C4-2B (cell line): ENCODE data around the gene CYB561D2.

ENCODE experiments used
- CTCF ChIP-seq: fragments of 450-650 bp; conservative IDR thresholded peaks from 2 replicates; pipeline ENCODE4 v1.5.1; 2017; ENCODE audit warnings: mild to moderate bottlenecking
- ZFX ChIP-seq: fragments of 450-650 bp; IDR thresholded peaks from 2 replicates; pipeline ENCODE4 v1.6.1; 2017

GRCh38 chr3:50355829-50356552, 5.3 kb downstream of the CYB561D2 start:
- TF ChIP-seq ZFX = no peak
- TF ChIP-seq CTCF = no peak
